Peyer's patch (tissue), 4 donors: ENCODE measurements around the gene COX7B2. TPM values are rescaled to one million over a fixed set of nuclear protein-coding genes. Genes with fewer than 3 reads are reported as not detected.

Experiments
- DNase-seq, 3 donors: peaks; one replicate each; pipeline ENCODE4 v3.0.0-alpha.2; 2017 to 2019
- H3K27ac ChIP-seq, 4 donors: fragments of 200-600 bp; sonication (generic); one replicate each; pipeline ENCODE4 v1.5.1; 2016 to 2019
- H3K27me3 ChIP-seq, 2 donors: fragments of 200-600 bp; sonication (generic); one replicate each; pipeline ENCODE4 v1.5.1; 2019
- H3K36me3 ChIP-seq, 3 donors: fragments of 200-600 bp; sonication (generic); one replicate each; pipeline ENCODE4 v1.5.1; 2016 to 2019
- H3K4me1 ChIP-seq, 4 donors: fragments of 200-600 bp; sonication (generic); one replicate each; pipeline ENCODE4 v1.5.1; 2016 to 2019
- H3K4me3 ChIP-seq, 4 donors: fragments of 200-600 bp; sonication (generic); 1 replicate in 3 of 4; 2 replicates in 1 of 4; pipeline ENCODE4 v1.5.1; 2016 to 2019; ENCODE audit warnings: mild to moderate bottlenecking in 1 of 4
- H3K9me3 ChIP-seq, 4 donors: fragments of 200-600 bp; sonication (generic); one replicate each; pipeline ENCODE4 v1.5.1; 2016 to 2019; ENCODE audit warnings: mild to moderate bottlenecking in 1 of 4
- CTCF ChIP-seq, 6 experiments: fragments of 450-650 bp in 4 of 6; fragments of 200-600 bp in 2 of 6; sonication (generic) in 1 of 6; IDR thresholded peaks; one replicate each; pipeline ENCODE4 v1.5.1; 2017 to 2019; ENCODE audit warnings: antibody characterized with exemption in 6 of 6, mild to moderate bottlenecking in 3 of 6, moderate library complexity in 1 of 6
- POLR2A ChIP-seq, 2 donors: fragments of 450-650 bp; IDR thresholded peaks; one replicate each; pipeline ENCODE4 v1.5.1; 2017; ENCODE audit warnings: antibody characterized with exemption in 2 of 2, mild to moderate bottlenecking in 2 of 2, moderate library complexity in 2 of 2
- total RNA-seq, 4 donors: library from RNA; depleted of rRNA; stranded (reverse); fragments of >200 nt; gene quantifications; one replicate each; pipeline ENCODE4 v1.1.0, GENCODE V29; 2016

Gene COX7B2
- total RNA-seq, 4 donors from 2014 or later = not detected

DNA sequence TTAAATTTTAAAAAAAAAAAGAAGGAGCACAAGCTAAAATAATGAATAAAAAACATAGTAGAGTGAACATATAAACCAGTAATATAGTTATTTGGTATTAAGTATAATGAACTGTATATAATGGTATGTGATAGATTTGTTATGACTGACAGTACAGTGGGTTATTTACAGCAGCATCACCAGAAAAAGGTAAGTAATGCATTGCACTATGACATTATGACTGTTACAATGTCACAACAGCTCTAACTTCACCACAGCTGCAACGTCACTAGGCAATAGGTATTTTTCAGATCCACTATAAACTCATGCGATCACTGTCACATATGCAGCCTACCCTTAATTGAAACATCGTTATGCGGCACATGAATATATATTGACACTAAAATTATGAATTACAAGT lies 72.5 kb downstream of the COX7B2 start:
- no peak overlapping the region for H3K27ac ChIP-seq
- no peaks in the 10 kb centered on the region for H3K4me1 ChIP-seq
- H3K36me3 ChIP-seq = no peaks in the 10 kb centered on the region
- DNase-seq = no peak
- H3K9me3 ChIP-seq = no peaks in the 10 kb centered on the region
- H3K27me3 ChIP-seq = no peaks in the 10 kb centered on the region
- no peak for TF ChIP-seq CTCF (IDR thresholded peaks at IDR 0.05)
- no peak for TF ChIP-seq POLR2A (IDR thresholded peaks at IDR 0.05)
- no peak overlapping the region for H3K4me3 ChIP-seq

GRCh38 chr4:46830971-46831454 lies 78.0 kb downstream of the COX7B2 start:
- TF ChIP-seq POLR2A (IDR thresholded peaks at IDR 0.05) (no peak), CTCF (IDR thresholded peaks at IDR 0.05) (no peak)
- no peaks in the 10 kb centered on the region for H3K36me3 ChIP-seq
- H3K9me3 ChIP-seq = no peaks in the 10 kb centered on the region
- H3K4me3 ChIP-seq = no peak overlapping the region
- H3K4me1 ChIP-seq = no peaks in the 10 kb centered on the region
- no peak for DNase-seq
- no peaks in the 10 kb centered on the region for H3K27me3 ChIP-seq
- H3K27ac ChIP-seq = no peak overlapping the region

DNA sequence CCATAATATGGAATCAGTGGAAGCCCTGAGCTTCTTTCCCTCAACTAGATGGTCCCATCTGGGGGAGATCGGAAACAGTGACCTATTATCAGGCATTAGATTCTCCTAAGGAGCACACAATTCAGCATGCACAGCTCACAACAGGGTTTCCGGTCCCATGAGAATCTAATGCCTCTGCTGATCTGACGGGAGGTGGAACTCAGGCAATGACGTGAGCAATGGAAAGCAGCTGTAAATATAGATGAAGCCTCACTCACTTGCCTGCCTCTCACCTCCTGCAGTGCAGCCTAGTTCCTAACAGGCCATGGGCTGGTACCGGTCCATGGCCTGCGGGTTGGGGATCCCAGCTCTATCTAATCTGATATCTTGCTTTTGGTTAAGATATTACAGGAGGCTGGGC lies 88.9 kb downstream of the COX7B2 start:
- TF ChIP-seq POLR2A (IDR thresholded peaks at IDR 0.05) = no peak
- TF ChIP-seq CTCF (IDR thresholded peaks at IDR 0.05) = no peak
- Histone ChIP-seq H3K4me3 (no peak overlapping the region), H3K27me3 (no peaks in the 10 kb centered on the region), H3K36me3 (no peaks in the 10 kb centered on the region), H3K27ac (no peak overlapping the region), H3K4me1 (no peaks in the 10 kb centered on the region), H3K9me3 (peaks cover 0 to under 1% (median 0%) of the 10 kb centered on the region in 4 donors)
- no peak for DNase-seq

DNA sequence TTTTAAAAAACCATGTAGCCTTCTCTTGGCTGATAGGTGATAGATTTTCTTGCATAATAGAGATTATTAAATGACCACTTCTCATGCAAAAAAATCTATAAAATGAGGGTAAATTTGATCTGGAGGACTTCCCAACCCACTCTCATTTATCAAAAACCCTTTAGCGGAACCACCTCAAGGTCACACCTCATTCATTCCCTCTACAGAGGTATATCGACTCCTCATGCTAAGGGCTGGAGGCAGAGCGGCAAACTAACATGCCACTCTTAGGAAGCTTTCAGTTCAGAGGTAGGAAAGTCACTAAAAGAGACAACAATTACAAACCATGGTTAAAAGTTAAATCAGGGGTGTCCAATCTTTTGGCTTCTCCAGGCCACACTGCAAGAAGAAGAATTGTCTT lies 90.0 kb downstream of the COX7B2 start:
- no peak for DNase-seq
- no peaks in the 10 kb centered on the region for H3K27me3 ChIP-seq
- no peaks in the 10 kb centered on the region for H3K9me3 ChIP-seq
- no peak for TF ChIP-seq POLR2A (IDR thresholded peaks at IDR 0.05)
- no peak for TF ChIP-seq CTCF (IDR thresholded peaks at IDR 0.05)
- H3K27ac ChIP-seq = no peak overlapping the region
- no peaks in the 10 kb centered on the region for H3K4me1 ChIP-seq
- H3K36me3 ChIP-seq = no peaks in the 10 kb centered on the region
- H3K4me3 ChIP-seq = no peak overlapping the region

- Histone ChIP-seq H3K4me3 (no peak overlapping the region), H3K27ac (no peak overlapping the region), H3K27me3 (no peaks in the 10 kb centered on the region), H3K9me3 (no peaks in the 10 kb centered on the region), H3K4me1 (no peaks in the 10 kb centered on the region), H3K36me3 (no peaks in the 10 kb centered on the region)
- TF ChIP-seq POLR2A (IDR thresholded peaks at IDR 0.05) (no peak), CTCF (IDR thresholded peaks at IDR 0.05) (no peak)
- DNase-seq = no peak
Measured at GRCh38 chr4:46818604-46819003, 90.4 kb downstream of the COX7B2 start.

DNA sequence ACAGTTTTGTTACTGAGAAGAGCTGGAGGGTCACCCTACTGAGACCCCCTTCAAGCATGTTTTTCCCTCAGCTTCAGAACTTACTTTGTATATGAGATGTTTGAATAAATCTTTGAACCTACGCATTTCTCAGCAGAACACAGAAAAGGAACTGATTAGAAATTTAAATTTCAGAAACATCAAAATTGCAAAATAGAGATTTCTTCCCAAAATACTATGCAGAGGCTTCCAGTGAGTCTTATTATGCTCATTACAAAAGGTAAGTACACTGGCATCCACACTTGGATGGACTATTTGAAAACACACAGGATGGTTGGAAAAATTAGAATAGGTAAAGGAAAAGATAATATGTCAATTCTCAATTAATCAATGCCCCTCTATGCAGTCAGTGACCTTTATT lies 91.2 kb downstream of the COX7B2 start:
- Histone ChIP-seq H3K27ac (no peak overlapping the region), H3K4me3 (no peak overlapping the region), H3K9me3 (no peaks in the 10 kb centered on the region), H3K27me3 (no peaks in the 10 kb centered on the region), H3K4me1 (no peaks in the 10 kb centered on the region), H3K36me3 (no peaks in the 10 kb centered on the region)
- no peak for DNase-seq
- no peak for TF ChIP-seq POLR2A (IDR thresholded peaks at IDR 0.05)
- TF ChIP-seq CTCF (IDR thresholded peaks at IDR 0.05) = no peak
